Occipital lobe (tissue), 2 donors: ENCODE results near the gene CCDC14. TPM values are rescaled to one million over a fixed set of nuclear protein-coding genes. Genes with fewer than 3 reads are reported as not detected.
"Not testable (repeated sequence)": the region's sequence is repeated elsewhere in the genome, so short reads cannot be mapped to it uniquely, and the experiment has no call there.

Source experiments
- DNase-seq: peaks from one replicate; lab custom pipeline; 2025; lab: John Stamatoyannopoulos, UW
- total RNA-seq: library from RNA; depleted of rRNA; stranded (reverse); fragments of >200 nt; gene quantifications from one replicate; pipeline ENCODE4 v1.2.3, GENCODE V29; 2014

The CCDC14 gene
- total RNA-seq, 1 donor from 2014 or later = 99.5 TPM

GRCh38 chr3:123967260-123967659, 6.2 kb upstream of the CCDC14 start:
- not testable (repeated sequence) for DNase-seq

- not testable (repeated sequence) for DNase-seq
Measured at GRCh38 chr3:123966799-123967198, 5.8 kb upstream of the CCDC14 start.

- DNase-seq = not testable (repeated sequence)
Measured at GRCh38 chr3:123964793-123965192, 3.8 kb upstream of the CCDC14 start.

- DNase-seq = no peak
Measured at GRCh38 chr3:123961508-123961856, 453 bp upstream of the CCDC14 start.

- no peak for DNase-seq
Measured at GRCh38 chr3:123953735-123954134, 7.3 kb downstream of the CCDC14 start.

GRCh38 chr3:123952844-123953520, 8.0 kb downstream of the CCDC14 start:
- DNase-seq = no peak

GRCh38 chr3:123951522-123952447, 9.2 kb downstream of the CCDC14 start:
- no peak for DNase-seq

- DNase-seq = no peak
Measured at GRCh38 chr3:123949641-123950040, 11.4 kb downstream of the CCDC14 start.

- no peak for DNase-seq
Measured at GRCh38 chr3:123948449-123948848, 12.6 kb downstream of the CCDC14 start.

GRCh38 chr3:123947482-123947881, 13.5 kb downstream of the CCDC14 start:
- DNase-seq = no peak

GRCh38 chr3:123941542-123941941, 19.5 kb downstream of the CCDC14 start:
- no peak for DNase-seq

GRCh38 chr3:123941121-123941520, 19.9 kb downstream of the CCDC14 start:
- no peak for DNase-seq

- DNase-seq = no peak
Measured at GRCh38 chr3:123939706-123940105, 21.3 kb downstream of the CCDC14 start.

- no peak for DNase-seq
Measured at GRCh38 chr3:123936400-123936799, 24.6 kb downstream of the CCDC14 start.

- no peak for DNase-seq
Measured at GRCh38 chr3:123935830-123936229, 25.2 kb downstream of the CCDC14 start.

- DNase-seq = no peak
Measured at GRCh38 chr3:123934250-123934649, 26.8 kb downstream of the CCDC14 start.

GRCh38 chr3:123930445-123930844, 30.6 kb downstream of the CCDC14 start:
- DNase-seq = no peak

- no peak for DNase-seq
Measured at GRCh38 chr3:123929325-123929724, 31.7 kb downstream of the CCDC14 start.

- no peak for DNase-seq
Measured at GRCh38 chr3:123926396-123926795, 34.6 kb downstream of the CCDC14 start.

- no peak for DNase-seq
Measured at GRCh38 chr3:123920868-123921267, 40.2 kb downstream of the CCDC14 start.

GRCh38 chr3:123920383-123920782, 40.6 kb downstream of the CCDC14 start:
- no peak for DNase-seq

GRCh38 chr3:123919353-123919752, 41.7 kb downstream of the CCDC14 start:
- no peak for DNase-seq

GRCh38 chr3:123914829-123915228, 46.2 kb downstream of the CCDC14 start:
- no peak for DNase-seq
